IPS-18a (cell line): ENCODE results near the gene DNAAF1.

Experiments used
- H3K27ac ChIP-seq: one replicate; pipeline ENCODE4 v1.5.1; 2013; ENCODE audit warnings: low read length
- H3K27me3 ChIP-seq: one replicate; pipeline ENCODE4 v1.6.1; 2013; ENCODE audit warnings: mild to moderate bottlenecking, low read length; ENCODE audit not compliant: control insufficient read depth, insufficient read depth
- H3K36me3 ChIP-seq: one replicate; pipeline ENCODE4 v1.6.1; 2013; ENCODE audit warnings: low read depth, low read length; ENCODE audit not compliant: control insufficient read depth
- H3K4me1 ChIP-seq: one replicate; pipeline ENCODE4 v1.6.1; 2013; ENCODE audit warnings: low read depth, low read length; ENCODE audit not compliant: control insufficient read depth
- H3K4me3 ChIP-seq: one replicate; pipeline ENCODE4 v1.5.1; 2013; ENCODE audit warnings: low read length
- H3K9ac ChIP-seq: one replicate; pipeline ENCODE4 v1.6.1; 2013; ENCODE audit warnings: mild to moderate bottlenecking, low read length, moderate library complexity
- H3K9me3 ChIP-seq: one replicate; pipeline ENCODE4 v1.6.1; 2013; ENCODE audit warnings: low read depth, low read length; ENCODE audit not compliant: control insufficient read depth

The DNAAF1 gene

DNA sequence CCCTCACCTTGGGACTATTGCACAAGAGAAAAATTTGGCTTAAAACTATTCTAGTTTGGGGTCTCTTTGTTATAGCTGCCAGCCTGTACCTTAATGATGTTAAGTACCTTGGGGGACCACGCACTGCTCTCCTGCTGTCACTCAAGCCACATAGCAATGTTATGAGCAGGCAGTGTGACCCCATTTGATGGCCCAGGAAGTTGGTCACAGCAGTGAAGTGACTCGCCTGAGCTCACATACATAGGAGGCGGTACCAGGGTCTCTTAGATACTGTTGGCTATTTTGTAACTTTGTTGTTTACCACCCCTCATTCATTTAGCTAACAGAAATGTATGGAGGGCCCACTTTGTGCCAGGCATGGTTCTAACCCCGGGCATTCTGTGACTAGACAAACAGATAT is 78.3 kb downstream of the DNAAF1 start:
- Histone ChIP-seq H3K4me3 (no peak overlapping the region), H3K4me1 (peaks cover 7% of the 10 kb centered on the region), H3K27me3 (no peaks in the 10 kb centered on the region), H3K9ac (no peak overlapping the region), H3K27ac (no peak overlapping the region), H3K36me3 (no peaks in the 10 kb centered on the region), H3K9me3 (no peaks in the 10 kb centered on the region)

DNA sequence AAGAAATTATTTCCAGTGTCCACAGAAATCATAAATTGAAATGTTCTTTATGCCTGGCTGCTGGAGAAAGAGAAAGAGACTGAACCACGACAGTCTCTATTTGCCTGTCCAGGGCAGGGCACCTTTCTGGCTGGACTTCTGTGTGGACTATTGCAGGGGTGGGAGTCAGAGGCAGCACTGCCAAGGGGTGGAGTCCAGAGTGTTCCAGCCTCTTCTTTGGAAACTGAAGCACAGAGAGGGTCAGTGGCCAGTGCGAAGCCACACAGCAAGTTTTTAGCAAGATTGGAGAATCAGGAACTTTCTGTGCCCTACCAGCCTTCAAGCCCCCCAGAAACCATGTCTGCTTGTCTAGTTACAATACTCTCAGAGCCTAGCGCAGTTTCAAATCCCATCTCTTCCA is 79.4 kb downstream of the DNAAF1 start:
- H3K27ac ChIP-seq = no peak overlapping the region
- H3K4me3 ChIP-seq = no peak overlapping the region
- H3K9me3 ChIP-seq = no peaks in the 10 kb centered on the region
- no peaks in the 10 kb centered on the region for H3K27me3 ChIP-seq
- peaks cover 4% of the 10 kb centered on the region for H3K4me1 ChIP-seq
- H3K9ac ChIP-seq = no peak overlapping the region
- no peaks in the 10 kb centered on the region for H3K36me3 ChIP-seq

DNA sequence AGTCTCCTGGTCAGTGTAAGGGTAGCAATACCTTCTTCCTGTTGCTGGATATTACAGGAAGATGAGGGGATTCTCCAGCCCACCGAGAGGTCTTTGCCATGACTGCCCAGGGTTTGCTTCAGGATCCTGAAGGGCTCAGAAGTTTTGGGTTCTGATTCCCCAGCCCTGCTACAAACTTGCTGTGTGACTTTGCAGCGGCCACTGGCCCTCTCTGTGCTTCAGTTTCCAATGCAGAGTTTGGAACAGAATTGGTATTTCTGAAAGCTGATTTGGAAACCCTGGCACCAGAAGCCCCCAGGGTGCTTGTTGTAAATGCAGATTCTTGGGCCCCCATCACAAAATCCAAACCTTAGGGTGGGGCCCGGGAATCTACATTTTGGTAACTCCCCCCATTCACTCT is 80.0 kb downstream of the DNAAF1 start:
- no peaks in the 10 kb centered on the region for H3K36me3 ChIP-seq

DNA sequence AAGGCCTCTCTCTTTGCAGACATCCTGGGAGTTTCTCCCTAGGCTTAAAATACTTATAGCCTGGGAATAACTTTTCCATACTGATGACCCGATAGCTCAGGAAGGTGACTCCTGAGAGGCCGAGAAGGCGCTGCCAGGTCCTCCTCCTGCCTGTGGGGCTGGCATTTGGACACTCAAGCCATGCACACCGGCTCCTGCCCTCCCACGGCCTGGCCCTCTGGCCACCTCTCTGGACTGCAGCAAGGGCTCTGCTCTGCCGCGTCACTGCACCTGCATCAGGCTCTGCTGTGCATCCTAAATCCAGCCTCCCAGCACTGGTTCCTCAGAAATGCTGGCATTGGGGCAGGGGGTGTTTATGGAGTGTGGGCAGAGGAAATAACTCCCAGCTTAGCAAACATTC is 80.5 kb downstream of the DNAAF1 start:
- no peak overlapping the region for H3K9ac ChIP-seq

More for the DNA sequence above, 80.0 kb downstream of the DNAAF1 start:
- Histone ChIP-seq H3K9ac (no peak overlapping the region), H3K4me1 (peaks cover 4% of the 10 kb centered on the region), H3K27me3 (no peaks in the 10 kb centered on the region), H3K4me3 (no peak overlapping the region), H3K9me3 (no peaks in the 10 kb centered on the region), H3K27ac (no peak overlapping the region)

DNA sequence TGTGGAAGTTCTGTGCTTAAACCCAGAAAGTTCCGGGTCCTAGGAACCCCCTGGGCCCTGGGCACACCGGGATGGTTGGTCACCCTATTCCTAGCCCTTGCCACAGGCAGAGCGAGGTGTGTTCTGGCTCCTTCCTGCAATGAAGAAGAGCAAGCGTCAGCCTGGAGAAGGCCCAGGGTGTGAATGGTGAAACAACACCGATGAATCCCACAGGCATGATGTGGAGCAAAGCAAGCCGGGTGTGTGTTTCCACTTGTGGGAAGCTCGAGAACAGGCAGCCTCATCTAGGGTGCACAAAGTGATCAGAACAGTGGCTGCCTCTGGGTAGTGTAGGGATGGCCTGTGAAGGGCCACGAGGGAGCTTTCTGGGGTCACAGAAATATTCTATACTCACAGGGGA is 80.9 kb downstream of the DNAAF1 start:
- H3K27ac ChIP-seq = no peak overlapping the region
- no peaks in the 10 kb centered on the region for H3K36me3 ChIP-seq
- H3K27me3 ChIP-seq = no peaks in the 10 kb centered on the region
- H3K4me1 ChIP-seq = peaks cover 4% of the 10 kb centered on the region
- H3K4me3 ChIP-seq = no peak overlapping the region
- H3K9me3 ChIP-seq = no peaks in the 10 kb centered on the region
- no peak overlapping the region for H3K9ac ChIP-seq

More for the DNA sequence above, 80.5 kb downstream of the DNAAF1 start:
- no peak overlapping the region for H3K27ac ChIP-seq
- H3K9me3 ChIP-seq = no peaks in the 10 kb centered on the region
- no peaks in the 10 kb centered on the region for H3K36me3 ChIP-seq
- H3K27me3 ChIP-seq = no peaks in the 10 kb centered on the region
- peaks cover 4% of the 10 kb centered on the region for H3K4me1 ChIP-seq
- no peak overlapping the region for H3K4me3 ChIP-seq
